OCI-LY7 (cell line): Measurements from ENCODE around the gene CPS1.

Experiments used
- EZH2phosphoT487 ChIP-seq: fragments of 200-600 bp; sonication (generic); IDR thresholded peaks from 2 replicates; pipeline ENCODE4 v1.6.1; 2018; ENCODE audit warnings: low read depth, borderline replicate concordance, mild to moderate bottlenecking, mixed run types, antibody characterized with exemption, low read length, moderate library complexity, mixed read lengths
- TF ChIP-seq, protein P1 (sequence below): fragments of 200-600 bp; sonication (generic); conservative IDR thresholded peaks from 2 replicates; pipeline ENCODE4 v1.5.1; 2014; ENCODE audit warnings: mild to moderate bottlenecking, antibody characterized with exemption, low read length, moderate library complexity, mixed read lengths

DNA sequence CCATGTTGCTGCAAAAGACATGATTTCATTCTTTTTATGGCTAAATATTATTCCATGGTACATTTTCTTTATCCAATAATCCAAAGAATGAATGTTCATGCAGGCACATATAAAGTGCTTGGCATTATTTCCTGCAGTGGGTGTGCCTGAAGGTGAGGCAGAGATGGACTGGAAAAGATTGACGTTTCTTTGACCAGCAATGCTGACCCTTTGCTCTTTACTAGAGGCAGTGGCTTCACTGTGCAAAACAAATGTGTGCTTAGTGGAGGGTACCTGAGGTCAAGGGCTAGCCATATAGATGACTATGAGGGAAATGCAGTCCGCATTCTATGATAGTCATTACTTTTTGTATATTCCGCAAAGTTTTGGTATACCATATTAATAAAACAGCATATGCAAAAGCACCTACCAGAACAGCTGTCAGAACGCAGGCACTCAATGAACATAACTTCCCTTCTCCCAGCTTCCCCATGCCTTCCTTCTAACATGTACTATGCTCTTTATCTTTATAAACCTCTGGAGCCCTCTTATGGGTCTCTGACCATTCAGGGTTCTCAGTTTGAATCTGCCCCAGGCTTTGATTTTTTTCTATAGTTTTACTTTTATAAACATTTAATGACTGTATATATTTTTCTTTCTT, 32.6 kb upstream of the CPS1 start:
- no peak for TF ChIP-seq EZH2phosphoT487
- TF ChIP-seq, protein P1, sequence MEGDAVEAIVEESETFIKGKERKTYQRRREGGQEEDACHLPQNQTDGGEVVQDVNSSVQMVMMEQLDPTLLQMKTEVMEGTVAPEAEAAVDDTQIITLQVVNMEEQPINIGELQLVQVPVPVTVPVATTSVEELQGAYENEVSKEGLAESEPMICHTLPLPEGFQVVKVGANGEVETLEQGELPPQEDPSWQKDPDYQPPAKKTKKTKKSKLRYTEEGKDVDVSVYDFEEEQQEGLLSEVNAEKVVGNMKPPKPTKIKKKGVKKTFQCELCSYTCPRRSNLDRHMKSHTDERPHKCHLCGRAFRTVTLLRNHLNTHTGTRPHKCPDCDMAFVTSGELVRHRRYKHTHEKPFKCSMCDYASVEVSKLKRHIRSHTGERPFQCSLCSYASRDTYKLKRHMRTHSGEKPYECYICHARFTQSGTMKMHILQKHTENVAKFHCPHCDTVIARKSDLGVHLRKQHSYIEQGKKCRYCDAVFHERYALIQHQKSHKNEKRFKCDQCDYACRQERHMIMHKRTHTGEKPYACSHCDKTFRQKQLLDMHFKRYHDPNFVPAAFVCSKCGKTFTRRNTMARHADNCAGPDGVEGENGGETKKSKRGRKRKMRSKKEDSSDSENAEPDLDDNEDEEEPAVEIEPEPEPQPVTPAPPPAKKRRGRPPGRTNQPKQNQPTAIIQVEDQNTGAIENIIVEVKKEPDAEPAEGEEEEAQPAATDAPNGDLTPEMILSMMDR = no peak
